Spinal cord (tissue), 10 donors: ENCODE data around the gene S1PR5. TPM values are rescaled to one million over a fixed set of nuclear protein-coding genes. Genes with fewer than 3 reads are reported as not detected.

Experiments
- DNase-seq, 6 donors: peaks; one replicate each; pipeline versions ENCODE4 v3.0.0 to v3.0.0-alpha.2; 2013 to 2015; ENCODE audit warnings: low spot score in 6 of 6, low read depth in 4 of 6
- H3K27ac ChIP-seq: one replicate; pipeline ENCODE4 v1.5.1; 2013; ENCODE audit warnings: low read depth, low read length, control low read depth
- H3K27me3 ChIP-seq: one replicate; pipeline ENCODE4 v1.6.1; 2013; ENCODE audit warnings: low read length; ENCODE audit not compliant: control insufficient read depth, insufficient read depth
- H3K36me3 ChIP-seq: one replicate; pipeline ENCODE4 v1.6.1; 2013; ENCODE audit warnings: low read length; ENCODE audit not compliant: control insufficient read depth, insufficient read depth
- H3K4me1 ChIP-seq: one replicate; pipeline ENCODE4 v1.6.1; 2013; ENCODE audit warnings: low read length; ENCODE audit not compliant: control insufficient read depth, insufficient read depth
- H3K4me3 ChIP-seq: one replicate; pipeline ENCODE4 v1.5.1; 2013; ENCODE audit warnings: low read depth, low read length, control low read depth
- H3K9me3 ChIP-seq: one replicate; pipeline ENCODE4 v1.6.1; 2013; ENCODE audit warnings: low read length; ENCODE audit not compliant: control insufficient read depth, insufficient read depth
- WGBS: methylation state at CpG from one replicate; pipeline ENCODE4 v1.1.5; 2013; ENCODE audit warnings: missing lambda C conversion rate; ENCODE audit not compliant: insufficient coverage; 5-methylcytosine and 5-hydroxymethylcytosine counted together
- polyA plus RNA-seq, 2 donors: library from polyadenylated mRNA; unstranded; fragments of 120-200 nt; gene quantifications; one replicate each; pipeline ENCODE4 v1.2.1, GENCODE V29; 2013; ENCODE audit not compliant: insufficient read length in 2 of 2
- total RNA-seq, 2 donors: library from RNA; depleted of rRNA in 1 of 2; stranded (reverse); fragments of 120-200 nt in 1 of 2; fragments of >200 nt in 1 of 2; gene quantifications; one replicate each; pipeline versions ENCODE4 v1.2.3 to v1.2.4, GENCODE V29; 2013 to 2014
- donor health status: healthy.

S1PR5 gene
- total and polyA plus RNA-seq, 4 donors = 1.1 to 3.8 (median 1.5) TPM

DNA sequence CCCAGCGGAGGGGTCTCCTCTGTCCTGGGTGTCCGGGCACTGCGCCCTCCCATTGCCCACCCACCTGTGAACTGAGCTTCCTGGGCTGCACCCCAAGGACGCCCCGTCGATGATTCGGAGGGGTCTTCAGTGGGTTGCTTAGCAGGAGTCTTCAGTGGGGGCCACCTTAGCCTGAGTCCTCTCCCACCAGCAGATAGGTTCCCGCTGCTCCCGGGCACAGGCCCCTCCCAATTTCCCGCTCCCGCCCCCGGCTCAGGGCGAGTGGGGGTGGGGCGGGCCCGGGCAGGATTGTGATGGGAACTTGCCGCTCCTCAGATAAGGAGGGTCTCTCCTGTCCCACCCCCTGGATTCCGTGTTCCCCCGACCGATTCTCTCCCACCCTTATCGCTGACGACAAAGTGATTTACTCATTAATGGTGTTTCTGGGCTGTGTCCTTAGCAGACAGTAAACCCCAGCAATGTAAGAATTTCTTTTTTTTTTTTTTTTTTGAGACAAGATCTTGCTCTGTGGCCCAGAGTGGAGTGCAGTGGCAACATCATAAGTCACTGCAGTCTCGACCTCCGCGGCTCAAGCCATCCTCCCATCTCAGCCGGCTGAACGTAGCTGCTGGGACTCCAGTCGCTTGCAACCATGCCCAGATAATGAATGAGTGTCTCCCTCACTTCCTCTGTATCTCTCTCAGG, 655 bp upstream of the S1PR5 start:
- Histone ChIP-seq H3K27ac (no peak overlapping the region), H3K9me3 (no peaks in the 10 kb centered on the region), H3K27me3 (peaks cover 74% of the 10 kb centered on the region), H3K4me1 (peaks cover 18% of the 10 kb centered on the region), H3K4me3 (no peak overlapping the region), H3K36me3 (no peaks in the 10 kb centered on the region)
- peak in 1 of 6 donors; percentile 5 for DNase-seq
- under 1% methylated on average over 13 of the region's 27 CpGs for WGBS

DNA sequence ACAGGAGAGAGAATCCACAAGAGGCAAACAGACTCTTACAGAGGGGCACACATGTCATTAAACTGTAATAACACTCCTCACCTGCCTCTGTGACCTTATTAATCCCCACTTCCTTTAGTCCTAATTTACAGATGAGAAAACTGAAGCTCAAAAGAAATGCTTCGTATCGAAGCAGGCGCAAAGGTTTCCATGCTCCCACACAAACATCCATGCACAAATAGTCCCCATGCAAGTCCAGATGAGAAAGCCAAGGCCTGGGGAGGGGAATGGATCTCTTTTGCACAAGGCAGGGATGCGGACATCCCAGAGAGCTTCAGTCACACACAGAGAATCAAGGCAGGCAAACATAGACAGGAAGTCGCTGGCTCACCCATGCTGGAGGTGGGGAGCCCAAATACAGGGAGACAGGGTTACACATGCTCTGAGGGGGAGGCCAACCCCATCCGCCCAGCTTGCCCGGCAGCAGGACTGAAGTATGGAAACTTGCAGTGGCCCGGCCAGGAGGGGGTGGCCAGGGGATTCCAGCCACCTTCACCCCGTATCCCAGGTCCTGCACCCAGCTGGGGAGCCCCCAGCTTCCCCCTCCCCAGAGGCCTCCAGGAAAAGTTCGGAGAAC, 468 bp downstream of the S1PR5 start:
- H3K9me3 ChIP-seq = no peaks in the 10 kb centered on the region
- no peak overlapping the region for H3K27ac ChIP-seq
- no peak overlapping the region for H3K4me3 ChIP-seq
- H3K4me1 ChIP-seq = peaks cover 18% of the 10 kb centered on the region
- no peaks in the 10 kb centered on the region for H3K36me3 ChIP-seq
- peaks cover 83% of the 10 kb centered on the region for H3K27me3 ChIP-seq
- WGBS = 35% methylated on average over 7 of the region's 10 CpGs
- no peak for DNase-seq

DNA sequence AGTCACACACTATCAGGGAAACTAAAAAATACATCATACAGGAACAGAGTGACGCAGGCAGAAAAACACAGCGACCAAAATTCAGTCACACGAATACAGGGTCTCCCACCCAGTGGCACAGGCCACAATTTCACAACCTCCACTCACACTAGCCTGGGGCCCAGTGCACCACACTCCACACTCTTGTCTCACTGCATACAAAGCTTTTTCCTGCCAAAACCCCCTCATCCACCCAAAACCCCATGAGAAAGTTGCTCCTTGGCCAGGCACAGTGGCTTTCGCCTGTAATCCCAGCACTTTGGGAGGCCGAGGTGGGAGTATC, 1.2 kb downstream of the S1PR5 start:
- WGBS = 98% methylated on average over 3 of the region's 5 CpGs
- no peak overlapping the region for H3K4me3 ChIP-seq
- H3K4me1 ChIP-seq = peaks cover 18% of the 10 kb centered on the region
- peaks cover 83% of the 10 kb centered on the region for H3K27me3 ChIP-seq
- no peaks in the 10 kb centered on the region for H3K9me3 ChIP-seq
- no peak overlapping the region for H3K27ac ChIP-seq
- H3K36me3 ChIP-seq = no peaks in the 10 kb centered on the region
- DNase-seq = no peak

GRCh38 chr19:10514211-10515145, 2.8 kb downstream of the S1PR5 start:
- no peaks in the 10 kb centered on the region for H3K36me3 ChIP-seq
- H3K9me3 ChIP-seq = no peaks in the 10 kb centered on the region
- H3K27me3 ChIP-seq = peaks cover 78% of the 10 kb centered on the region
- no peak overlapping the region for H3K27ac ChIP-seq
- H3K4me3 ChIP-seq = no peak overlapping the region
- WGBS = 2% methylated on average over 96 of the region's 107 CpGs
- H3K4me1 ChIP-seq = peaks cover 26% of the 10 kb centered on the region
- DNase-seq = peak in 1 of 6 donors; percentile 12

- no peak for DNase-seq
- Histone ChIP-seq H3K36me3 (no peaks in the 10 kb centered on the region), H3K27ac (no peak overlapping the region), H3K27me3 (peaks cover 66% of the 10 kb centered on the region), H3K4me1 (peaks cover 22% of the 10 kb centered on the region), H3K9me3 (no peaks in the 10 kb centered on the region), H3K4me3 (no peak overlapping the region)
- 81% methylated on average over 6 of the region's 7 CpGs for WGBS
Measured at GRCh38 chr19:10513223-10513622, 4.0 kb downstream of the S1PR5 start.

DNA sequence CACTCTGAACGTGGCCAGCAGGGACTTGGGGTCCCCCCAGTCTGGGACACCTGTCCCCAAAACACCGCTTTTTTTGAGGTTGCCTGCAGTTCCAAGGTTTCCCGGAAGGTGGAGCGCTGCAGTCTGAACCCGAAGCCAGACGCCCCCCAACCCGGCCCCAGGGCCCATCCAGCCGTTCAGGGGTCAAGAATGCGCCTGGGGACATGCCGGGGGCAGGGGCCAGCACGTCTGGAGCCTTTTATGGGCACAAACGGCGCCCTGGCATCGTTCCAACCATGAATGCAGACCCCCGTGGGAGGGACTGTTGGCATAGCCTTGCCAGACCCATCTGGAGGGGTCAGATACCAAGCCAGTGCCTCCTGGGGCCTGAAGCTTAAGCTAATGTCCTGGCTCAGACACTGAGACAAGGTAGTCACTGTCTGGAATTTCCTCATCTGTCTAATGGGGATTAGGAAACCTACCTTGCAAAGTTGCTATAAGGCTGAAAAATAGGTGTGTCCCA, 6.9 kb downstream of the S1PR5 start:
- peak in 2 of 6 donors; percentile 9 to 22 for DNase-seq
- Histone ChIP-seq H3K4me3 (no peak overlapping the region), H3K27ac (no peak overlapping the region), H3K27me3 (peaks cover 37% of the 10 kb centered on the region), H3K36me3 (no peaks in the 10 kb centered on the region), H3K9me3 (no peaks in the 10 kb centered on the region), H3K4me1 (peaks cover 8% of the 10 kb centered on the region)
- WGBS = 5% methylated on average over 15 of the region's 15 CpGs

DNA sequence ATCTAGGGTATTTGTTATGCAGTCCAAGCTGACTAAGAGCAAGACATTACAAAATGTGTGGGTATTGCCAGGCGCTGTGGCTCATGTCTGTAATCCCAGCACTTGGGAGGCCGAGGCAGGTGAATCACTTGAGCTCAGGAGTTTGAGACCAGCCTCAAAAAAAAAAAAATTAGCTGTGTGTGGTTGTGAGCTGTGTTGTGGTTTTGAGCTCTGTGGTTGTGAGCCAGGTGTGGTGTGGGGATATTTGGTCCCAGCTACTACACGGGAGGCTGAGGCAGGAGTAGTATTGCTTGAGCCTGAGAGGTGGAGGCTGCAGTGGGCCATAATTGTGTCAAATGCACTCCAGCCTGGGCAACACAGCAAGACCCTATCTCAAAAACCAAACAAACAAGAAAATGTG, 8.5 kb downstream of the S1PR5 start:
- WGBS = 93% methylated on average over 2 of the region's 3 CpGs

DNA sequence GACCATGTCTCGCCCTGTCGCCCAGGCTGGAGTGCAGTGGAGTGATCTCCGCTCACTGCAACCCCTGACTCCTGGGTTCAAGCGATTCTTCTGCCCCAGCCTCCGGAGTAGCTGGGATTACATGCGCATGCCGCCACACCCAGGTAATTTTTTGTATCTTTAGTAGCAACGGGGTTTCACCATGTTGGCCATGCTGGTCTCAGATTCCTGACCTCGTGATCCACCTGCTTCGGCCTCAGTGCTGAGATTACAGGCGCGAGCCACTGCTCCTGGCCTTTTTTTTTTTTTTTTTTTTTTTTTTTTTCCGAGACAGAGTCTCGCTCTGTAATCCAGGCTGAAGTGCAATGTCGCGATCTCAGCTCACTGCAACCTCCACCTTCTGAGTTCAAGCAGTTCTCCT, 9.2 kb downstream of the S1PR5 start:
- Histone ChIP-seq H3K9me3 (no peaks in the 10 kb centered on the region), H3K4me1 (peaks cover 13% of the 10 kb centered on the region), H3K27ac (no peak overlapping the region), H3K36me3 (no peaks in the 10 kb centered on the region), H3K4me3 (no peak overlapping the region), H3K27me3 (peaks cover 14% of the 10 kb centered on the region)
- DNase-seq = no peak
- 94% methylated on average over 11 of the region's 16 CpGs for WGBS

More for the DNA sequence above, 8.5 kb downstream of the S1PR5 start:
- Histone ChIP-seq H3K9me3 (no peaks in the 10 kb centered on the region), H3K27me3 (peaks cover 21% of the 10 kb centered on the region), H3K27ac (no peak overlapping the region), H3K4me3 (no peak overlapping the region), H3K4me1 (peaks cover 8% of the 10 kb centered on the region), H3K36me3 (no peaks in the 10 kb centered on the region)
- no peak for DNase-seq

- WGBS = 10% methylated on average over 7 of the region's 17 CpGs
- H3K4me1 ChIP-seq = peaks cover 24% of the 10 kb centered on the region
- DNase-seq = peak in 2 of 6 donors; percentile 49 to 52
- peaks cover 4% of the 10 kb centered on the region for H3K36me3 ChIP-seq
- H3K9me3 ChIP-seq = no peaks in the 10 kb centered on the region
- H3K27me3 ChIP-seq = peaks cover under 1% of the 10 kb centered on the region
- no peak overlapping the region for H3K4me3 ChIP-seq
- no peak overlapping the region for H3K27ac ChIP-seq
Measured at GRCh38 chr19:10505583-10506229, 11.5 kb downstream of the S1PR5 start.
